NCI-H1417 treated with DMSO at 0.1 percent for 48 hours (cell line): ENCODE results near the gene NFYB.
"Not testable (repeated sequence)": the region's sequence is repeated elsewhere in the genome, so short reads cannot be mapped to it uniquely, and the experiment has no call there.

ENCODE experiments used
- DNase-seq: peaks from one replicate; lab custom pipeline; 2025; lab: John Stamatoyannopoulos, UW

The NFYB gene

DNA sequence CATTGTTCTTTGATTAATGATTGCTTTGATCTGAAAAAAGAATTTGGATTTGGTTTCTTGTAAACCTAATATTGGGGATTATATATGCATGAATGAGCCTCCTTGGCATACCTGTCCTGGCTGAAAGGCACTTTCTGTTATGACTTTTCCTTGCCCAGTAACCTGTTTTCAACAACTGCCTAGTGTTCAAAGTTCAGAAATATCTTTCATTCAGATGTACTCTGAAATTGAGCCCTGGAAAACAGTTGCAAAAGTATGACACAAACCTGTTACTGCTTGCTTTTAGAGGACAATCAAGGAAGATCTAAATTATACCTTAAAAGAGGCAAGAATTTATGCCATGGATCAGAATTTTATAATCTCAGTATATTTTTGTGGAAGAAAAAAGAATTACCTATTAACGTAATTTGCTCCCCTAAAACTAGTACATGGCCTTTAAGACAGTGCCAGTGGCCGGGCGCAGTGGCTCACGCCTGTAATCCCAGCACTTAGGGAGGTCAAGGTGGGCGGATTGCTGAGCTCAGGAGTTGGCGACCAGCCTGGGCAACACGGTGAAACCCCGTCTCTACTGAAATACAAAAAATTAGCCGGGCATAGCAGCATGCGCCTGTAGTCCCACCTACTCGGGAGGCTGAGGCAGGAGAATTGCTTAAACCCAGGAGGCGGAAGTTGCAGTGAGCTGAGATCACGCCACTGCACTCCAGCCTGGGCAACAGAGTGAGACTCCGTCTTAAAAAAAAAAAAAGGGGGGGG is 23.0 kb downstream of the NFYB start:
- DNase-seq = not testable (repeated sequence)

DNA sequence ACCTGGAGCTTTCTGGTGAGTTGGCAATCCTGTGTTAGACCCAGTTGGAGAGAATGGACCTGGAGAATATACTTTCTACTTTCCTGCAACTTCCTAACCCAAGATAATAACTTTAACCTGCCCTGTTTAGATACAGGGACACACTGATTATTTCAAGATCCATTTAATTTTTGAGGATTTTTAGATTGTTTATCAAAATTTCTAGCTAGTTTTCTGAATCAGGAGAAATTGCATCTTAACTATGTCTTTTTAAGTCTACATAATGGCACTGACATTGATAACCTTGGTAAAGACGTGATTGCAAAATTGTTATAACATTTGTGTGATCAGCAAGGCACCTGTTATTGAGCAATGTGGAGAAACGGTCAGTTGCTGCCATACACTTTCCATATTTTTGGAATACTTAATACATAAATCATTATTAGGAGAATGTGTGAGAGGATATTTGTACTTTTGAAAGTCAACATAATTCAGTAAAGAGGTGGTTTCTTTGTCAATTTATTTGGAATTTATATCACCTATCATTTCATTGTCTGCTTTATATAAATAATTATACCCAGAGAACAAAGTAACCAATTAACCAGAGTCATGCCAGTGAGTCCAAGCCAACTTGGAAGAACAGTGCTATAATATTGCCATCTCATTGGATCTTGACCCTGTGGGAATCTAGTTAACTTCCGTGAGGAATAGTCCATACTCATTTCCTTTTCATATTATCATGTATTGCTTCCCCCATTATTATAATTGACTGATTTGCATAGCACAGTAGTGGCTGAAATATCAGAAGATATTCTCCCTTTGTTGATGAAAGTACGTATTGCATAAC is 28.4 kb downstream of the NFYB start:
- no peak for DNase-seq

DNA sequence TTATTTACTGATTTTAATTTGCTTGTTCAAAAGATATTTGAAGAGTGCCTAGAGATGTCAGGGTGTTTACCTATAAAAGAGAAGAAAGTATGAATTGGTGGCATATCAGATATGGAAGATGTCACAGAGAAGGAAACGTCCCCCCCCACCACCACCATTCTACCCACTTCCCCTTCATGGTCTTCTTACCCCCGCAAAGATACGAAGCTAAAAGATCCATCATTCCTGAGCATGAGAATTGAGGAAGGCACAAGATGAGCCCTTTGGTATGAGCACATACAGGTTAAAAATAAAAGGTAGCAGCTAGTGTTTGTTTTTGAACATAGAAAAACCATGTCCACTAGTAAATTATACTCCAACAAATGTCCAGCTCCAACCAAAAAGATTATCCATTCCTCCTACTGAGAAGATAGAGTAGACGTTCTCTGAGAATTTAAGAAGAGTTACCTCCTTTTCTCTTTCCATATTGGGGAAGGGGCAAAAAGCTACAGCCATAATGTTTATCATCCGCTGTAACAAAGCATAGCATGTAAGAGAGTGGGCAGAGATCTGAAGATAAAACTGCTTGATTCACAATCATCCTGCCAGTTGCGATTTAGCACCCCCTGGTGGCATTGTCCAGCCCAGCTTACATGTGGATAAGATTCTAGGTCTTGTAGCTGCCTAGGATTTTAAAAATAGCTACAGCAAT is 29.1 kb downstream of the NFYB start:
- peak; percentile 51 for DNase-seq

DNA sequence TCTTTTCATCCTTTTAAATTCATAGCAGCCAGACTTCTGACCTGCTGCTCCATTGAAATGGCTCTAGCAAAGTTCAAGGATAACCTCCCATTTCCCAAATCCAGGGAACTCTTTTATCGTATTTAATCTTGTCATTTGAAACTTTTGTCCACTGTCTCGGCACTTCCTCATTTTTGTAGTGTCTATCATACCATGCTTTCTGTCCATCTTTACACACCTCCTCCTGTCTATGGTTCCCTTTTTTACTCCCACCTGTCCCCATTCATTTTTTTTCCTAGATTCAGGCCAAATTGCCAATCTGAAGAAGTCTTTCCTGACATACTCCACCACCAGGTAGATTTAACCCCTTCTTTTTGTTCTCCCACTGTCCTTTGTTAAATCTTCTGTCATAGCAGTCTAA is 31.0 kb downstream of the NFYB start:
- DNase-seq = no peak

DNA sequence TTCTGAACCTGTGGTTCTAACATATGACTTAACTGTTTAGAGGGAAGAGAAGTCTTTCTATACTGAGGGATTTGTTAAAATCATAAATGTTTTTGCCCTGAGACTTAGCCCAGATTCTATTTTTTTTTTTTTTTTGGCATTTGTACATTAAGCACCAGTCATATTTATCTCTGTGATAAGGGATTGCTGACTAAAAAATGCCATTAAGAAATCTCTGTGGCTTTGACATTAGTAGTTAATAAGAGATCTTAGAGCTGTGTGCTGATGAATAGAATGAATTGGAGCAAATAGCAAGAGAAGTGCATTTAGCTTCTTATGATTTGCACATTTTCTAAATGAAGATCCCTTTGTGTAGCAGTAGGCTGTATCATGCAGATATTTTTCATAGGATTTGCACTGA is 32.5 kb downstream of the NFYB start:
- no peak for DNase-seq

DNA sequence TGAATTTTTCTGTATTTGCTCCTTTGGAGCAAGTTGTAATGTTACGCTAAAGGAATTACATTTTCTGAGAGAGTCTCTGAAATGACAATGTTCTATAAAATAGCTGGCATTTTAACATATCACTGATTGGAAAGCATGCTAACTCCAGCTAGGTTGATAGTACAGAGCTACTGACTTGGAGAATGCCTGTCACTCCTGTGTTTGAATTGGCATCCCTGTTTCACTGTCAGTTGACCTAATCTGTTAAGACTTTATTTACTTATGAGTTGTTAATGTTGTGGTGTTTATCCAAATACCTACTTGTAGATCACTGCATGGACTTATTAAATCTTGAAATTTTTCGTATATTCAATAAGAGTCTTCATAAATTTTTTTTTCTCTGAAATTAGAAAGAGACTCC is 40.1 kb downstream of the NFYB start:
- DNase-seq = no peak

DNA sequence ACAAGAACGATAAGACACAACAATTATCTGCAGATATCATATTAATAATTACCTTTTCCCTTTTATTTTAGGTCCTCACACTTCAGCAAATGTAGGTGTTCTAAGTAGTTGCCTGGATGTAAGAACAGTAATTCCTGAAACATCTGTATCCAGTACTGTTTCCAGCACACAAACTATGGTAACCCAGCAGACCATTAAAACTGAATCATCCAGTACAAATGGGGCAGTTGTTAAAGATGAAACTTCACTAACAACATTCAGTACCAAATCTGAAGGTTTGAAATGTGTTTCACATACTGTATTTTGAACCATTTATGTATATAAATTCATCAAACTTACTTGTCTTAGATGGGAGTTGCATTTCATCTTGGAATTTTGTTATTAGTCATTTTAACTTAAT is 42.7 kb downstream of the NFYB start:
- DNase-seq = no peak

DNA sequence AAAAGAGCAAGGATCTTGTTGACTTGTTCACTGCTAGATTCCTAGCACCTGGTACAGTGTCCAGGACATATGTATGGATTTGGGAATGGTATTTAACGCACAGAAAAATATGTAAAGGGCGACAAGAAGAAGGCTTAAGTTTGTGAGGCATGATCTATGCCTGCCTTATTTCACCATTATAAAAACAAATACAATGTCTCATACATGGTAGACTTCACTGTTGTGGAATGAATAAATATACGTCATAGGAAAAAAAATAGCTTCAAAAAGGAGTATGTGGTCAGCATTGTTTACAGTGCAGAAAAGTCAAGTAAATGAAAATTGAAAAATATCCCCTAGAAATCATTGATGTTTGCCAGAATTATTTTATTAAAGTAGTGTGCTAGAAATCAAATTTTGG is 43.7 kb downstream of the NFYB start:
- DNase-seq = no peak

DNA sequence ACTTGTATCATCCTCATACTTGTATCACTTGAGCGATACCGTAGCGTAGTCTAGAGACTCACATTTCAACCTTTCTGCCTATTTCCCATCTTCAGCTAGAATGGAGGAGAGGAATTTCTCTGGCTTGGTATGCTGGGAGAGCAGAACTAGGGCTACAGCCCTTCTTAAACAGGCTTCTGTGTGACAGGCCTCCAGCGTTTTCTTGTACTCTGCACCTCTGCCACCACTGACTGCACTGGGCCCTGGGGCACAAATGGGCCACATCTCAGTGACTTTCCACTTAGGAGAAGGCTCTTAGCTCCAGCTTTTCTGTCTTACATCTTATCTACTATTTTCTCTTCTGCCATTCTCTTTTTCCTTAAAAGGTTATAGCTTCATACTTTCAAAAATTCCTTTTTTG is 46.9 kb downstream of the NFYB start:
- DNase-seq = no peak

DNA sequence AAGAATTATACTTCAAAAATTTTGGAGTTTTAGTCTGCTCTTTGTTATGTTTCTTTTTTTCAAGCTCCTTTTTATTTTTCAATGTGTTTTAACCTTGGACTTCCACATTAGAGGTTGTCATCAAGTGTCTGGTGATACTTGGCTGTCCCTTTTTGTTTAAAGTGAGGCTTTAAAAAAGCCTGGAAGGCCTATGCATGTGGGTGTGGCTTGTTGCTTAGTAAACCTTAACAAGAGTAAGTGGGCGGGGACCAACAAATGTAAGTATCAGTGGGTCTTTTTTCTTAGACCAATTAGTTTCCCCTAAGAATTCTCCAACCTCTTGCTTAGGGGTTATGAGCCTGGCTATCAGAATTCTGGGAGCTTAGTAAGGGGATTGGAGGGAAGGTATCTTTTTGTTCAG is 47.3 kb downstream of the NFYB start:
- no peak for DNase-seq

DNA sequence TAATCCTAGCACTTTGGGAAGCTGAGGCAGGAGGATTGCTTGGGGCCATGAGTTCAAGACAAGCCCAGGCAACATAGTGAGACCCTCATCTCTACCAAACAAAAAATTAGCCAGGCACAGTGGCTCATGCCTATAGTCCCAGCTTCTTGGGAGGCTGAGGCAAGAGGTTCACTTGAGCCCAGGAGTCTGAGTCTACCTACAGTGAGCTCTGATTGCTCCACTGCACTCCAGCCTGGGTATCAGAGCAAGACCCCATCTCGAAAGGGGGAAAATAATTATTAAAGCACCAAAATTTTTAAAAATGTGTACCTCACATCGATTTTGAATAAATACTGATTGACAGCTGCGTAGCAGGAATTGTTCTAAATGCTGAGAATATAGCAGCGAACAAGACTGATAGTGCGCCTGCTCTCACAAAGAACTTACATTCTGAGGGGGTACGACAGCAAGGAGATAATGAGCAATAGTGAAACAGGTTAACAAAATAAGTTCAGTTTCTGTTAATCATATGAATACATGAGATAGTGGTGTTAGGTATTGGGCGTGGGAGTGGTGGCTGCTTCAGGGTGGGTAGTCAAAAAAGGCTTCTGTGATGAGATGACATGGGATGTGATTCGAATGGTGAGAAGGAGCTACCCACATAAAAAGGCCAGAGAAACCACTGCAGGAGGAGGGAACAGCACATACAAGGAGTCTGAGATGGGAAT is 54.1 kb downstream of the NFYB start:
- DNase-seq = no peak

DNA sequence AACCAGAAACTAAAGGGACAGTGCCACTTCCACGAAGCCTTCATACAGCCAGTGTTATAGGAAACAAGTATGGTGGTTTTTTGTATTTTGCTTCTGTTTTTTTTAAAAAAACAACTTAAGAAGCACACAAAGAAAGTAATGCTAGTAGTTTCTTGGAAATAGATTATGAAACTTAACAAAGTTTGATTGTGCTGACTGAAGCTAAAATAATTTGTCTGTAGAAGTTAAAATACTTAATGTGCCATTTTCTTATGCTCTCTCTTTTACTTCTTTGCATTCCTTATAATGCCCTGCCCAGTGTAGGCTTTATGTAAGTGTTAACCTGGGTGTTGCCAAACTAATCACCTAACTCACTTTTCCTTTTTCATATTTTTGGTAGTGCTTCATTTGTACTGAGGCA is 57.2 kb downstream of the NFYB start:
- DNase-seq = no peak

DNA sequence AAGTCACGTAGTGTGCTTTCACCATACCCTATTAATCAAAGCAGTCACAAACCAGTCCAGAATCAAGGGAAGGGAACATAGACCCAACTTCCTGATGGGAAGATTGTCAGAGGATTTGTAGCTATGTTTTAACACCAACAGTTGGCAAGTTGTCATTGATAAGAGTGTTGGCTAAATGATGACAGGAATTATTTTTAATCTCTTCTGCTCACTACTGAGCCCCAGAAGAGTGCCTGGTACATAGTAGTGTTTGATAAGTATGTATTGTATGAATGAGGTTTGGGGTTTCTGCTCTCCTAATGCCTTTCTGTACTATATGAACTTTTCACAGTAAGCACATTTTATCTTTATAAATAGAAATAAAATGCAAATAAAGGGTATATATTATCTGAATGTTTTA is 59.0 kb downstream of the NFYB start:
- DNase-seq = no peak

DNA sequence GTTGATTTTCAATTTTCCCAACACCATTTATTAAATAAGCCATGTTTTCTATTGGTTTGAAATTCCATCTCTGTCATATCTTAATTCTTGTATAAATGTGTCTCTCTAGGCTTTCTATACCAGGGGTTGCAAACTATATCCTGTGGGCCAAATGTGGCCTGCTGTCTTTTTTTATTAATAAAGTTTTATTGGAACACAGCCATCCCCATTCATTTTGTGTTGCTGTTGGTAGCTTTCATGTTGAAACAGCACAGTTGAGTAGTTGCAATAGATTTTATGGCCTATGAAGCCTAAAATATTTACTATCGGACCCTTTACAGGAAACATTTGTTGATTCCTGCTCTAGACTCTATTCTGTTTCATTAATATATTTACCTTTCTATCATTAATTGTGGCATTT is 64.3 kb downstream of the NFYB start:
- no peak for DNase-seq

DNA sequence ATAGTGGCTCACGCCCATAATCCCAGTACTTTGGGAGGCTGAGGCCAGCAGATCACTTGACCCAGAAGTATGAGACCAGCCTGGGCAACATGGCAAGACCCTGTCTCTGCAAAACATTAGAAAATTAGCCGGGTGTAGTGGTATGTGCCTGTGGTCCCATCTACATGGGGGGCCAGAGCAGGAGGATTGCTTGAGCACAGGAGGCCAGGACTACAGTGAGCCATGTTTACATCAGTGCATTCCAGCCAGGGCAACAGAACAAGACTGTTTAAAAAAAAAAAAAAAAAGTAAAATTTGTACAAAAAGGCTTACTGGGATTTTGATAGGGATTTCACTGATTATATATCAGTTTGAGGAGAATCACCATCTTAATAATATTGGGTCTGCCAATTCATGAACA is 65.9 kb downstream of the NFYB start:
- no peak for DNase-seq
